IMR-90 (cell line): Measurements from ENCODE around the gene SMARCD1. TPM values are rescaled to one million over a fixed set of nuclear protein-coding genes. Genes with fewer than 3 reads are reported as not detected.

ENCODE experiments used
- ATAC-seq: fragments of 200-7000 bp; cut with Tn5 transposase; 2 replicates; pipeline ENCODE4 v1.9.1; 2020; ENCODE audit warnings: low read depth, mild to moderate bottlenecking, moderate library complexity
- Bru-seq: library from RNA; stranded (reverse); fragments of 400-500 nt; gene quantifications from one replicate; lab custom pipeline; 2021; lab: Mats Ljungman, UMichigan
- BruChase-seq, 2 experiments: library from RNA; stranded (reverse); fragments of 400-500 nt; gene quantifications; one replicate each; lab custom pipeline; 2021; lab: Mats Ljungman, UMichigan
- BruUV-seq: library from RNA; stranded (reverse); fragments of 400-500 nt; replicated peaks from 2 replicates; lab custom pipeline; 2021; lab: Mats Ljungman, UMichigan
- CTCF ChIA-PET: fragments of 300-600 bp; formaldehyde crosslinking; extraction: SDS; loops from one replicate; lab custom pipeline; 2021; ENCODE audit warnings: antibody characterized with exemption; lab: Yijun Ruan, JAX
- POLR2A ChIA-PET: fragments of 300-600 bp; sonication (Branson Sonifier 250); formaldehyde crosslinking; loops from one replicate; lab custom pipeline; 2022; ENCODE audit warnings: antibody characterized with exemption; ENCODE audit not compliant: unreplicated experiment; lab: Charles Lee
- DNase-seq: peaks from one replicate; pipeline ENCODE4 v3.0.0; 2013
- H2AFZ ChIP-seq: replicated peaks from 2 replicates; pipeline ENCODE3; 2013; ENCODE audit warnings: low read length, mild to moderate bottlenecking; ENCODE audit not compliant: poor library complexity
- H2AK5ac ChIP-seq: 2 replicates; pipeline ENCODE4 v1.6.1; 2013; ENCODE audit warnings: low read depth, low read length, inconsistent platforms
- H2AK9ac ChIP-seq: replicated peaks from 2 replicates; pipeline ENCODE3; 2013; ENCODE audit warnings: mild to moderate bottlenecking, low read depth, low read length, moderate library complexity; ENCODE audit not compliant: poor library complexity
- H2BK120ac ChIP-seq: 2 replicates; pipeline ENCODE4 v1.6.1; 2013; ENCODE audit warnings: low read depth, low read length, inconsistent platforms
- H2BK15ac ChIP-seq: 3 replicates; pipeline ENCODE4 v1.6.1; 2013; ENCODE audit warnings: low read depth, low read length, inconsistent platforms
- H2BK20ac ChIP-seq: 2 replicates; pipeline ENCODE4 v1.6.1; 2013; ENCODE audit warnings: low read depth, mild to moderate bottlenecking, inconsistent platforms, low read length, moderate library complexity
- H2BK5ac ChIP-seq: 2 replicates; pipeline ENCODE4 v1.6.1; 2013; ENCODE audit warnings: mild to moderate bottlenecking, low read depth, low read length, inconsistent platforms; ENCODE audit not compliant: poor library complexity, severe bottlenecking
- H3K14ac ChIP-seq: replicated peaks from 2 replicates; pipeline ENCODE4 v1.6.1; 2013; ENCODE audit warnings: low read depth, low read length, inconsistent platforms
- H3K18ac ChIP-seq: 2 replicates; pipeline ENCODE4 v1.6.1; 2013; ENCODE audit warnings: low read depth, low read length, control low read depth
- H3K23ac ChIP-seq: 2 replicates; pipeline ENCODE4 v1.6.1; 2013; ENCODE audit warnings: low read depth, low read length, inconsistent platforms
- H3K27ac ChIP-seq: 2 replicates; pipeline ENCODE4 v1.5.1; 2013; ENCODE audit warnings: mild to moderate bottlenecking, control low read depth, low read length; ENCODE audit not compliant: insufficient read depth
- H3K27me3 ChIP-seq: 2 replicates; pipeline ENCODE4 v1.6.1; 2013; ENCODE audit warnings: low read length; ENCODE audit not compliant: control insufficient read depth, insufficient read depth
- H3K36me3 ChIP-seq: 2 replicates; pipeline ENCODE4 v1.6.1; 2013; ENCODE audit warnings: low read length, mixed read lengths; ENCODE audit not compliant: control insufficient read depth, insufficient read depth
- H3K4ac ChIP-seq: 2 replicates; pipeline ENCODE4 v1.6.1; 2013; ENCODE audit warnings: low read depth, low read length, inconsistent platforms
- H3K4me1 ChIP-seq: 2 replicates; pipeline ENCODE4 v1.6.1; 2013; ENCODE audit warnings: low read length, mixed read lengths; ENCODE audit not compliant: control insufficient read depth, insufficient read depth
- H3K4me2 ChIP-seq: 2 replicates; pipeline ENCODE4 v1.6.1; 2013; ENCODE audit warnings: low read depth, mild to moderate bottlenecking, control low read depth, low read length, moderate library complexity
- H3K4me3 ChIP-seq: 2 replicates; pipeline ENCODE4 v1.5.1; 2013; ENCODE audit warnings: low read depth, mild to moderate bottlenecking, control low read depth, low read length, moderate library complexity; ENCODE audit not compliant: insufficient read depth
- H3K56ac ChIP-seq: 2 replicates; pipeline ENCODE4 v1.6.1; 2013; ENCODE audit warnings: low read length, inconsistent platforms; ENCODE audit not compliant: insufficient read depth; ENCODE audit errors: extremely low read depth
- H3K79me1 ChIP-seq, 2 experiments: 2 replicates each; pipeline ENCODE4 v1.6.1; 2013; ENCODE audit warnings: low read length in 2 of 2, inconsistent platforms in 1 of 2, low read depth in 1 of 2
- H3K9ac ChIP-seq: 2 replicates; pipeline ENCODE4 v1.6.1; 2013; ENCODE audit warnings: low read depth, low read length, control low read depth
- H3K9me1 ChIP-seq: 2 replicates; pipeline ENCODE4 v1.6.1; 2013; ENCODE audit warnings: low read length, inconsistent platforms; ENCODE audit not compliant: insufficient read depth
- H3K9me3 ChIP-seq: 2 replicates; pipeline ENCODE4 v1.6.1; 2013; ENCODE audit warnings: low read length; ENCODE audit not compliant: control insufficient read depth, insufficient read depth
- H4K20me1 ChIP-seq: 2 replicates; pipeline ENCODE4 v1.6.1; 2013; ENCODE audit warnings: low read length, inconsistent platforms; ENCODE audit not compliant: insufficient read depth
- H4K5ac ChIP-seq: 2 replicates; pipeline ENCODE4 v1.6.1; 2013; ENCODE audit warnings: mild to moderate bottlenecking, low read depth, low read length, control low read depth
- H4K8ac ChIP-seq, 2 experiments: 2 replicates each; pipeline ENCODE4 v1.6.1; 2013; ENCODE audit warnings: low read depth in 2 of 2, low read length in 2 of 2, control low read depth in 1 of 2, inconsistent platforms in 1 of 2
- H4K91ac ChIP-seq: 2 replicates; pipeline ENCODE4 v1.6.1; 2013; ENCODE audit warnings: low read depth, low read length, inconsistent platforms; ENCODE audit not compliant: insufficient read depth
- MAZ ChIP-seq: IDR thresholded peaks from 2 replicates; pipeline ENCODE4 v1.6.1; 2012; ENCODE audit warnings: low read depth, mild to moderate bottlenecking, low read length, improper control_type of control experiment, moderate library complexity, borderline replicate concordance
- MXI1 ChIP-seq: IDR thresholded peaks from 2 replicates; pipeline ENCODE4 v1.6.1; 2012; ENCODE audit warnings: low read depth, mild to moderate bottlenecking, low read length, moderate library complexity, borderline replicate concordance
- POLR2A ChIP-seq: IDR thresholded peaks from 2 replicates; pipeline ENCODE4 v1.6.1; 2012; ENCODE audit warnings: mild to moderate bottlenecking, low read depth, low read length
- RAD21 ChIP-seq: IDR thresholded peaks from 2 replicates; pipeline ENCODE4 v1.6.1; 2012; ENCODE audit warnings: low read length, improper control_type of control experiment
- RCOR1 ChIP-seq: IDR thresholded peaks from 2 replicates; pipeline ENCODE4 v1.6.1; 2012; ENCODE audit warnings: mild to moderate bottlenecking, low read length, improper control_type of control experiment; ENCODE audit not compliant: insufficient replicate concordance
- WGBS, 2 experiments: methylation state at CpG; one replicate each; pipeline versions ENCODE4 v1.1.5 to v1.1.7; 2013; ENCODE audit warnings: missing lambda C conversion rate in 2 of 2; ENCODE audit not compliant: insufficient read length in 1 of 2; ENCODE audit errors: extremely low coverage in 2 of 2; 5-methylcytosine and 5-hydroxymethylcytosine counted together
- dilution Hi-C: fragments of 300-500 bp; cut with HindIII; formaldehyde crosslinking; loops from one replicate; pipeline ENCODE4 v1.14.3; 2018; ENCODE audit warnings: low sequenced_read_pairs; ENCODE audit not compliant: unreplicated experiment
- in situ Hi-C: fragments of 300-500 bp; cut with MboI; formaldehyde crosslinking; loops from 3 replicates; pipeline ENCODE4 v1.14.3; 2019; ENCODE audit warnings: low sequenced_read_pairs, inconsistent platforms, mixed read lengths
- intact Hi-C: fragments of 100-400 bp; cut with micrococcal nuclease; formaldehyde crosslinking; loops from 2 replicates; pipeline ENCODE4 v1.10.0; 2022
- long read RNA-seq: library from polyadenylated mRNA; unstranded; transcript quantifications from one replicate; pipeline ENCODE4 v2.0.0, GENCODE V29; 2021; ENCODE audit not compliant: unreplicated experiment
- polyA plus RNA-seq, 3 experiments: library from polyadenylated mRNA; depleted of rRNA; stranded (reverse); fragments of >200 nt; gene quantifications; 2 replicates each; pipeline ENCODE4 v1.2.3, GENCODE V29; 2012; ENCODE audit warnings: low replicate concordance in 1 of 3
- total RNA-seq: library from RNA; depleted of rRNA; stranded (reverse); fragments of >200 nt; gene quantifications from 2 replicates; pipeline ENCODE4 v1.2.3, GENCODE V29; 2012; rRNA removed
- TF ChIP-seq, protein P1 (sequence below): conservative IDR thresholded peaks from 2 replicates; pipeline ENCODE4 v1.5.1; 2012; ENCODE audit warnings: mild to moderate bottlenecking, low read depth, low read length, improper control_type of control experiment

The SMARCD1 gene
- total RNA-seq (28.1 TPM in 2 replicates), polyA plus RNA-seq (2012; rRNA removed) (43.9 and 47.9 TPM in 2 replicates), Bru-seq, nascent RNA (percentile 86 among the genes with signal in this experiment), BruChase-seq, experiment 1, labeled RNA remaining after a 6-hour chase (percentile 85 among the genes with signal in this experiment), BruChase-seq, experiment 2, labeled RNA remaining after a 2-hour chase (percentile 89 among the genes with signal in this experiment)
- 22.9 and 29.5 TPM in 2 replicates for polyA plus RNA-seq (2012; cell fraction: cytosol; rRNA removed)
- polyA plus RNA-seq (2012; cell fraction: nucleus; rRNA removed; ENCODE audit: low replicate concordance), result 101 and 130 TPM in 2 replicates
- long read RNA-seq, partial matches to known transcripts, result 7 of 10 reads
- long read RNA-seq, other reads (novel, unspliced or antisense), result 2 of 10 reads

DNA sequence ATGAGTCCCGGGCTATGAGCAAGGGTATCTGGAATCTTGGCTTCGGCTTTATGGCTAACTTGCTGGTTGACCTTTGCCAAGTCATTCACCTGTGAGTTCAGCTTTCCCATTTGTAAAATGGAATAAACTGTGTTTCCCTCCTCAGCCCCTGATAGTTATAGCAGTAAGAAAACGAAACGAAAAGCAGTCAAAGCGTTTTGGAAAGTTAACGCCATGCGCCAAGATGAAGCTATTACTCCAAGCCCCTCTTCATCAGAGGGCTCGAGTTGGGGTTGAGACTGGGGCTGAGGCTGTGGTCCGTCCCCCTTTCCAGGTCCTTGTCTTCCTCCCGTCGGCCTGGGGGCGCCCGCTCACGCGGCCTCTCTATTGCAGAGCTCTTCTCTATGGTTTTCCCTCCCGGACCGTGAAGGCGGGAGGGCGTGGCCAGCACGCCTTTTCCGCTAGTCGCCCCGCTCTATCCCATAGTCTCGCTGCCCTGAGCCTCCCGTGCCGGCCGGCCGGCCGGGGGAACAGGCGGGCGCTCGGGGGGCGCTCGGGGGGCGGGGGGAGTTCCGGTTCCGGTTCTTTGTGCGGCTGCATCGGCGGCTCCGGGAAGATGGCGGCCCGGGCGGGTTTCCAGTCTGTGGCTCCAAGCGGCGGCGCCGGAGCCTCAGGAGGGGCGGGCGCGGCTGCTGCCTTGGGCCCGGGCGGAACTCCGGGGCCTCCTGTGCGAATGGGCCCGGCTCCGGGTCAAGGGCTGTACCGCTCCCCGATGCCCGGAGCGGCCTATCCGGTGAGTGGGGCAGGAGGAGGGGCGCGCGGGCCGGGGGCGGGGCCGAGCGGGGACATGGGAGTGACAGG, at the start of gene SMARCD1:
Gene SMARCD1, plus strand, starts transcription at position 568 of the 840 bp plus-strand sequence. Its CDS starts 28 bp downstream, at position 596.
- no peaks in the 10 kb centered on the region for H3K9me1 ChIP-seq
- POLR2A ChIA-PET, result interaction anchor here (0.6 to 1.0 kb wide), 3 partner anchors 22 to 182 kb away, joined by 3 to 5 read pairs (median 4); partner anchors contain the start of gene COX14
- peak within 1 kb of the TSS; percentile 81 for H3K27ac ChIP-seq
- ATAC-seq (peak; percentile 92), DNase-seq (peak; percentile 91)
- H3K56ac ChIP-seq, result peak within 1 kb of the TSS; percentile 76
- H2AK9ac ChIP-seq, result peak within 1 kb of the TSS; percentile 96
- H4K20me1 ChIP-seq, result peaks cover 25% of the 10 kb centered on the region
- H2AFZ ChIP-seq, result peak within 1 kb of the TSS; percentile 93
- intact Hi-C loops, result loop anchor here (5.0 kb wide), 1 partner anchor 82 kb away; the partner anchor contains the start of gene CERS5
- H3K79me1 ChIP-seq, result peaks cover 12 to 41% of the 10 kb centered on the region in 2 experiments
- in situ Hi-C loops, result no loop called here
- H3K14ac ChIP-seq, result peak within 1 kb of the TSS; percentile 95
- H4K5ac ChIP-seq, result peak within 1 kb of the TSS; percentile 26
- peak within 1 kb of the TSS; percentile 83 for H2BK5ac ChIP-seq
- H2BK20ac ChIP-seq, result no peak within 1 kb of the TSS
- dilution Hi-C loops, result no loop called here
- H4K91ac ChIP-seq, result peak within 1 kb of the TSS; percentile 59
- H4K8ac ChIP-seq, result peak within 1 kb of the TSS; percentile 38 to 96
- H3K4ac ChIP-seq, result peak within 1 kb of the TSS; percentile 78
- no peak within 1 kb of the TSS for H2BK15ac ChIP-seq
- H3K36me3 ChIP-seq, result peaks cover 23% of the 10 kb centered on the region
- H2BK120ac ChIP-seq, result peak within 1 kb of the TSS; percentile 64
- H3K18ac ChIP-seq, result peak within 1 kb of the TSS; percentile 16; the same call in 1 of the 2 replicates
- 3% methylated on average over 12 of the region's 69 CpGs; no CpG with 5 or more reads in 1 of the 2 experiments for WGBS, 2 experiments
- H3K4me1 ChIP-seq, result peaks cover 7% of the 10 kb centered on the region
- H3K27me3 ChIP-seq, result no peaks in the 10 kb centered on the region
- no TSS peak for BruUV-seq
- peak within 1 kb of the TSS; percentile 83 for H3K9ac ChIP-seq
- peak within 1 kb of the TSS; percentile 71 for H2AK5ac ChIP-seq
- H3K4me2 ChIP-seq, result peak within 1 kb of the TSS; percentile 94
- peak within 1 kb of the TSS; percentile 85 for H3K23ac ChIP-seq
- CTCF ChIA-PET, result interaction anchor here (0.6 to 2.4 kb wide), 6 partner anchors 10 to 44 kb away, joined by 3 to 12 read pairs (median 3); partner anchors contain the start of gene COX14
- TF ChIP-seq MXI1, result peak; percentile 86; the same call in 1 of the 2 replicates
- TF ChIP-seq MAZ, result peak; percentile 66; the same call in 1 of the 2 replicates
- no peak for TF ChIP-seq RCOR1
- peak; percentile 49; the same call in 1 of the 2 replicates for TF ChIP-seq POLR2A
- 0 out of 2 replicates have a peak, but pooled peaks have one; percentile 2 for TF ChIP-seq RAD21
- TF ChIP-seq, protein P1, sequence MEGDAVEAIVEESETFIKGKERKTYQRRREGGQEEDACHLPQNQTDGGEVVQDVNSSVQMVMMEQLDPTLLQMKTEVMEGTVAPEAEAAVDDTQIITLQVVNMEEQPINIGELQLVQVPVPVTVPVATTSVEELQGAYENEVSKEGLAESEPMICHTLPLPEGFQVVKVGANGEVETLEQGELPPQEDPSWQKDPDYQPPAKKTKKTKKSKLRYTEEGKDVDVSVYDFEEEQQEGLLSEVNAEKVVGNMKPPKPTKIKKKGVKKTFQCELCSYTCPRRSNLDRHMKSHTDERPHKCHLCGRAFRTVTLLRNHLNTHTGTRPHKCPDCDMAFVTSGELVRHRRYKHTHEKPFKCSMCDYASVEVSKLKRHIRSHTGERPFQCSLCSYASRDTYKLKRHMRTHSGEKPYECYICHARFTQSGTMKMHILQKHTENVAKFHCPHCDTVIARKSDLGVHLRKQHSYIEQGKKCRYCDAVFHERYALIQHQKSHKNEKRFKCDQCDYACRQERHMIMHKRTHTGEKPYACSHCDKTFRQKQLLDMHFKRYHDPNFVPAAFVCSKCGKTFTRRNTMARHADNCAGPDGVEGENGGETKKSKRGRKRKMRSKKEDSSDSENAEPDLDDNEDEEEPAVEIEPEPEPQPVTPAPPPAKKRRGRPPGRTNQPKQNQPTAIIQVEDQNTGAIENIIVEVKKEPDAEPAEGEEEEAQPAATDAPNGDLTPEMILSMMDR, result peak; percentile 72
- H3K9me3 ChIP-seq, result no peaks in the 10 kb centered on the region
- H3K4me3 ChIP-seq, result peak within 1 kb of the TSS; percentile 63
